Glomerular visceral epithelial cell (primary cell): ENCODE measurements around the gene MAP3K20.

ENCODE experiments used
- DNase-seq: peaks from one replicate; pipeline ENCODE4 v3.0.0-alpha.2; 2016; ENCODE audit errors: extremely low spot score

MAP3K20 gene

DNA sequence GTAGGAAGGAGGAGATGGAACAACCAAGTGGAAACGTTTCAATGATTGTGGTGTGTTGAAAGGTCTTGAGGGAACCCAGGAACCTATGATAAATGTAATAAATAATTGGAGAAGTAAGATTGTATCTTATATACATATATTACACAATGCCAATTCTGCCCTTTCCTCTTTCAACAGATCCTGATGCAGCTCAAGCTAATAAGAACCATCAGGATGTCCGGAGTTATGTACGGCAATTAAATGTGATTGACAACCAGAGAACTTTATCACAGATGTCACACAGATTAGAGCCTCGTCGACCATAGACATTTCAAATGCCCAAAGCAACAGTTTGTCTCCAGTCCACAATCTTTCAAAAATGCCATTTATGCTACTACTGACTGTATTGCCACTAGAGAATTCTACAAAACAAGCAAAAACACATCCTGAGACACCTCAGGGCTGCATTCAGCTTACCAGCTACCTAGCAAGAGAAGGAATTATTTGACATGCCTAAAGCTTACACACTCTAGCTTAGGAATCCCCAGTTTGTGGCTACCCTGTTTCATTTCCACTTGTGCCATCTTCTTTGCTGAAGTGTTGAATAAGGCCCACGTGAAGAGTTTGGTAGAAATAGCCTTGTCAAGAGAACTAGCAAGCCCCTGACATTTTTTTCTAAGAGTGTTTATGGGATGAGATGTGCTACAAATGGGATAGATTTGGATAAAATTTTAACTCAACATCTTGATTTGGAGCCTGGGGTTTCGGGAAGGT is 24.0 kb upstream of the MAP3K20 start:
- DNase-seq, result no peak

DNA sequence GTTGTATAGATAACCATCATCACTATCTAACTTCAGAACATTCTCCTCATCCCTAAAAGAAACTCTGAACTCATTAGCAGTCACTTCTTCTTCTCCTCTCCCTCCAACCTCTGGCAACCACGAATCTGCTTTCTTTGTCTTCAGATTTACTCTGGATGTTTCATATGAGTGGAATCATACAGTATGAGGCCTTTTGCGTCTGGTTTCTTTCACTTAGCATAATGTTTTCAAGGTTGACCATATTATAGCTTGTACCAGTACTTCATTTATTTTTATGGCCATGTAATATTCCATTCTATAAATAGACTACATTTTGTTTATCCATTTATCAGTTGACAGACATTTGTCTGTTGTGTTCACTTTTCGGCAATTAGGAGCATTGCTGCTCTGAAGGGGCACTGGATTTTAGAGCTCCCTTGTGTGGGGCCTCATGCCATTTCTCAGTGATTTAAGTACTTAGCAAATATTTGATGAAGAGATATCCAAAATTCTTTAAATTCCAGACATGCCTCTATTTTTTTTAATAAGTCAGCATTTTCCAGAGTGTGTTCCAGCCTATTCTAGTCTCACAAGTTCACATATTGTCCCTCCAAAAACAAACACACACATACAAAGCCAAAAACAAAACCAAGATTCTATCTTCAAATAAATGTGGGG is 22.5 kb upstream of the MAP3K20 start:
- peak; percentile 30 for DNase-seq

DNA sequence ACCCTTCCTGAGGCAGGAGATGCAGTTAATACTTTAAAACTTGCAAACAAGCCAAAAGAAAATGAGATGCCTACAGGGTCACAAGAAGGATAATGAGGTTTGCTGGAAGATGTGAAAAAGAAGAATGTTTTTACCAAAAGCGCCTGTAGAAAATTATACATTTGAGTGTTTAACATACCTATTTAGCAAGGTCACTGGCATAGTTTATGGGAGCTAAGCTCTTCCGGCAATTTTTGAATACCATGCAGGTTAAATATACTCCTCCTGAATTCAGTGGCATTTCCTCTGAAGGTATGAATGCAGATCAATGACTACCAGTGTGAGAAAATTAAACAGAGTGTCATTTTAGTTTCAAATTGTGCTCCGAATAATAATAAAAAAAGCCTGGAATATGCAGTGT is 21.2 kb upstream of the MAP3K20 start:
- peak; percentile 31 for DNase-seq

DNA sequence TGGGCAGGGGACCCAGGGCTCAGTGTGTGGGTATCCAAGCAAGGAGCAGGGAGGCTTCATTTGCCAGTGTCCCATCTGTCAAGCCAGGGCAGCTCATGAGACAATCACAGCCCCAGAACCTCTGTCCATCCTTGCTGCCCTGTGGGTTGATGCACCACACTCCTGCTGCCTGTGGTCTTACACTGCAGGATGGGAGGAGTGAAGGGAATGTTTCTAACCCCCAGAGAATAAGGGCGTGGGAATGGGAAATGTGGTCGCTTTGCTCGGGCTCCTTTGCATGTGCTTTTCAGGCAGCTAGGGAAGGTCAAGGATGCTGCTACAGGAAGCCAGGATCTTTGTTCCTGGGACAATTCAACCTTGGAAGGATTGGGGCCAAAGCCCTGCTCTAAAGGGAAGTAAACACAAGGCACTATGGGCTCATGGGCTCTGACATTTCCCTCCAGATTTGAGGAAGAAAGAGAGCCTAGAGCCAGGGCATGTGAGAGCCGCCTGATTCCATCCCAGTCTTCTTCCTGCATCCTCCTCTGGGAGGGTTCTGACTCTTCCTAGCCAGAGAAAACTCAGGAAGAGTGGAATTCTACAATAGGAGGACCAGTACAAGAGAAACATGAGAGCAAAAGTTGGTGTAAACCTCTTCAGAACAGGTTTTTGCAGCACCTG is 18.8 kb upstream of the MAP3K20 start:
- no peak for DNase-seq

DNA sequence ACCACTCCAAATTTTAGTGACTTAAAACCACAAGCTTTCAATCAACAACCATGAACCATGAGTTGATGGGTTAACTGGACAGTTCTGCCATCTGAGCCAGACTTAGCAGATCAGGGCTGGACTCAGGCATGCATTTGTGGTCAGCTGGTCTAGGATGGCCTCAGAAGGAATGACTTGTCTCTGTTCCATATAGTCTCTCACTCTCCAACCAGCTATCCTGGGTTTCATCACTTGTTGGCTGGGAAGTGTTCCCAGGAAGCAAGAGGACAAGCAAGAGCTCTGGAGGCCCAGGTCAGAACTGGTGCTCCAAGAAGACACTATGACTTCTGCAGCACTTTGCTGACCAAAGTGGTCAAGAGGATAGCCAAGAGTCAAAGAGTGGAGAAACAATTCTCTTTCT is 17.5 kb upstream of the MAP3K20 start:
- no peak for DNase-seq

DNA sequence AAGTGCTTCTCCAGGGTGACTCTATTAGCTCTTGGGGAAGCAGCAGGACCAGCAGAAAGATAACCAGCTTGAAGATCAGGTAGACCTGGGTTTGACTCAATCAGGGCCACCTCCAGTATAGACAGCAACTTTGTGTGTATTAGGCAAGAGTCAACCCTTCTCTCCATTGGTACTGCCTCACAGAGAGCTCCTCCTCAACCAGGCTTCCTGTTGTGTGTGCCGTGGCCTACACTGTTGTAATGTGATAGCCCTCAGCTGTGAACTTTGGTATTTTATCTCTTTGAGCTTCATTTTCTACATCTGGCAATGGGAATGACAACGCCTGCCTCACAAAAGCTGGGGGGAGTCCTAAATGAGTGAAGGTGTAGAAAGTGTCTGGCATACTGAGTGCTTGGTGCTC is 17.0 kb upstream of the MAP3K20 start:
- DNase-seq, result no peak

DNA sequence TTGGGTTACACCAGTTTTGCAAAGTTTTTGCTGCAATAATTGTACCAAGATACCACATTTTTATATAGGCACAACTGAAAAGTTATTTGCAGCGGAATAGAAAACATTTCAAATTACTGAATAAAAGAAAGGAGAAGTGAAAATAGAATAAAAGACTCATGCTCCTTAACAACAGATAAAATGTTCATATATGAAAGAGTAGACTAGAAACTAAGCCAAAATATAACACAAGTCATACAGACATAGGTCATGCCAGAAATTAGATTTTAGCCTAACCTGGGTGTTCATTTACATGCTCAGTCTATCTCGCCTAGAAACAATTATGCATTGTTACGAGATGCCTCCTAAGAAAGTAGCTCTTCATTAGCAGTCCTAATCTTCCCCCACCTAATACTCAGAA is 16.4 kb upstream of the MAP3K20 start:
- DNase-seq, result no peak

DNA sequence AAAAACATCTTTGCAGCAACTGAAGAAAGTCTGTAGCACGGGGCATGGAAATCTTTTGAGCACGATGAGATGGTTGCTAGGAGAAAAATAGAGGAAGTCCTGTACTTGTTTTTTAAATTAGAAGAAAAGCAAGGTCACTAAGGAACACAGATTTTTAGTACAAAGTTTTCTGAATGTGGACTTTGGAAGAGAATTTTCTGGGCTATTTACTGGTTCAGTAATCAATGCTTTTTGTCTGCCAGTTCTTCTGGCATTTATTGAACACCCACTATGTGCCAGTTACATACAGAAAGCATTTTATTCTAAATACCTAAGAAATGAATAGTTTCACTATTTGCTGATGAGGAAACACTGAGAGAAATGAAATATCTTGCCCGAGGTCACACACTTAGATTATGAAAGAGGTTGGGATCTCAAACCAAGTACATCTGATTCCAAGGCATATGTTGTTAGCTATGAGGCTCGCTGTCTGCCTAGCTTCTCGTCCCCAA is 15.6 kb upstream of the MAP3K20 start:
- DNase-seq, result no peak

DNA sequence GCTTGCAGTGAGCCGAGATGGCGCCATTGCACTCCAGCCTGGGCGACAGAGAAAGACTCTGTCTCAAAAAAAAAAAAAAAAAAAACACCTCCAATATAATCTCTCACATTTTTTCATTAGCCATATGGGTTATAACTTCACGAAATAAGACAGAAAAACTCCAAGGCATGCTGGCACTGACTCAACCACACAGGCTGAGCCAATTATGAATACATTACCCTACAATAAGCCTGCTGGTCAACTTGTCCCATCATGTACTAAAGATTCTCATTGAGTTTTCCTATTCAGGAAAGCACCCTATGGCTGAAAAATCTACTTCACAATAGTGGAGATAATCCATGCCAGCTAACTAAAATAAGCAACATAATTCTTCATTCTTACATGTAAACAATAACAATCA is 12.8 kb upstream of the MAP3K20 start:
- no peak for DNase-seq

DNA sequence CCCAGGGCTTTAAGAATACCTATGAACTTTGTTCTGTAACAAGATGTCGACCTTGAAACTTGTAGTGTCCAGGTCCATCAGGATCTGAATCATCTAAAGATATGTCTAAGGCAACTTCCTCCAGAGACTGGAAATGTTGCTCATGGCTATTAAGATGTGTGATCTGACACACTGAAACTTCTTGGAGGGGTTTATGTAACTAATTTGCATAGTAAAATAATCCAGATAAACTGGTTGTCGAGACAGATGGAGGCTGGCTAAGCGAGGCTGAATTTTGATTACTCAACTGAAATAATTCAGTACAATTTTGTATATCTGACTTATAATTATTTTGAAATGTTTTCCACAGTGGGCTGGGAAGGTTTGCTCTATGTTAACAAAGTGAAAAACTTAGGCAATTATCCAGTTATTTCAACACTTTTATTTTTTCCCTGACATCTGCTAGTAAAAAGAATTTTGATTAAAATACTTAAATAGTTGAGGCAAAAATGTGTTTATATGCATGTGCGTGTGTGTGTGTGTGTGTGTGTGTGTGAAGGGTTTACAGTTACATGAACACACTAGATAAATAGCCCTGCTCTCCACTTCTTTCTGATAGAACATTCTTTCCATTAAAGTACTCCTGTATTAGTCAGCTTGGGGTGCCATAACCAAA is 11.4 kb upstream of the MAP3K20 start:
- DNase-seq, result no peak

DNA sequence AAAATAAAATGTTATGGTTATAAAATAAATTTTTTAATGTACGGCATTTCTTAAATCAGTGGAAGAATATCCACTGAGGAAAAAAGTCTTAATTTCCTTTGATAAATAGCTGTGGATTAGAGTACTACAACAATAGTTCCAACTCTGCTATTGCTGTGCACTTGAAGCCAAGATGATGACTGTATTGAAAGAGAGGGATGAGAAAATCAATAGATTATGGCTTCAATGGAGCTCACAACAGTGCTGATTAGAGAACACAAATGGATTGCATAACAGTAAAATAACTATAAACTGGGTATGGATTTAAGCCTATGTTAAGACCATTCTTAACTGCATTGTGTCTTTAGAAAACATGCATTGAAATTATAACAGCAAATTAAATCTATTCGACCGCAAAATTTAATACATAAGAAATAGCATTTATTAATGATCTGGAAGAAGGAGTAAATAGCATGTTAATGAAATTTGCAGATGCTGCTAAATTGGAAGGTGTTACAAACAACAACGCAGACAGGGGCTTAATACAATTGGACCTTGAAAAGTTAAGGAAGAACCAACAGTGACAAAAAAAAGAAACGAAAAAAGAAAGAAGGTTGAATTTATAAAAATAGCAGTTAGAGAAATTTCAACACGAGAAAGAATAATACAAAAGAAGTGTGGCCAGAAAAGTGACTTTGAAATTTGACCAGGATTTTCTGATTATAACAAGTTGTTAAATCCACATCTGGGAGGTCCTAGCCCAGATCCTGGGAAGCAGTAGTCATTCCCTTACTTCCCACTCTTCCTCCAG is 8.6 kb upstream of the MAP3K20 start:
- DNase-seq, result no peak

DNA sequence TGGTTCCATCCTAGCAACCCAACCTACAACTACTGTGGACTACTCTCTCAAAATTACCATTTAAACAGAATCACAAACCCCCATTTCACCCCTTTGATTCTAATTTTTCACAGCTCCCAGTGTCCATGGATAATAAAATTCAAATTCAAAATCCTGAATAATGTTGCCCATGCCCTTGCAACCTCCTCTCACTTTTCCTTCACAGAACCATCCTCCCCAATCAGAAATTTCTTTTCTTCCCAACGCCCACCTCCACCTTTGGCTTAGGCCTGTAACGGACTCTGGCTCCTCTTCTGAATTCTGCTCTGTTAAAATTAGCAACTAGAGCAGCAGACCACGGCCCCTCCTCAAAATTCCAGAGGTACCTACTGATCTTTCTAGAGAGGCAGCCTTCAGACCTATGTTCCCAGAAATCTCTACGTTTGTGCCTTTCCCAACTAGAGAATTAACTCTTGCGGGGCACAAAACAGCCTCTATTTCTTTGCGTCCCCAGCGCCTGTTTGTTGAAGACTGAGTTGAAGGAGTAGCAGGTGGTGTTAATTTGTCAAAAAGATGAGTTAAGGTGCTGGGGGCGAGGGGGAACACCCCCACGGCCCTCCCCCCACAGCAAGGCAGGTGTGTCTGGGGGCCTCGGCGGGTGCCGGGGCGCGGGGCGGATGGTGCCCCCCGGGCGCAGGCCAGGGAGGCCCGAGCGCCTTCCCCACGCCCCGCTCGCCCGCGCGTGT is 428 bp upstream of the MAP3K20 start:
- no peak for DNase-seq

DNA sequence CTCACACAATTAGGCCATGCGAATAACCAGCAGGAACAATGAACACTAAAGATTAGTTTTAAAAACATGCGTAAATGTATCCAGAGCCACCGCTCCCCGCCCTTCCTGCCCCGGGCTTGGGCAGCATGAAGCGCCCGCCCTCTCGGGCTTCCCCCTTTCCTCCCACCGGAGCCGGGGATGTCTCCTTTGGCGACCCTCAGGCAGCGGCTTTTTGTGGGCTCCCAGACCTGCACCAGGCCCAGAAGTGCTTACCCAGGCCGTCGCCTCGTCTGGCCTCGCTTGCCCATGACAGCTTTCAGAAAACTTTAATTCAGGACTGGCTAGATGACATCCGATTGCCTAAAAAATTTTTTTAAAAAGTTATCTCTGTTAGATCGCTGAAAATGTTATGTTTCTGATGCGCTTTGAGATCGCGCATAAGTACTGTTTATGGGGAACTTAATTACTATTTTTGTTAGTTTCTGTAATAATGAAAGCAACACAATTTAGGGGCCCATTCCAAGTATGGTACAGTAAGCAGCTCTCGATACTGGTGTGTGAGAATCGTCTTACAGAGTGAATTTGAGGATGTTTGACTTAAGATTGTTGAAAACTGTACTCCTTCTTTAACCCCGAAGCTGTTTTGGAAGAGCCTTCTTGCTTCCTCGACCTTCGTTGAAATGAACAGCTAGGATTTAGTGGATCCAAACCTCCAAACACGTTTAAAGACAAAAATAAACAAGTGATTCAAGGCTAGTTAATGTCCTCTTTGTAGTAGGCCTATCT is 1.1 kb downstream of the MAP3K20 start:
- DNase-seq, result peak; percentile 55

DNA sequence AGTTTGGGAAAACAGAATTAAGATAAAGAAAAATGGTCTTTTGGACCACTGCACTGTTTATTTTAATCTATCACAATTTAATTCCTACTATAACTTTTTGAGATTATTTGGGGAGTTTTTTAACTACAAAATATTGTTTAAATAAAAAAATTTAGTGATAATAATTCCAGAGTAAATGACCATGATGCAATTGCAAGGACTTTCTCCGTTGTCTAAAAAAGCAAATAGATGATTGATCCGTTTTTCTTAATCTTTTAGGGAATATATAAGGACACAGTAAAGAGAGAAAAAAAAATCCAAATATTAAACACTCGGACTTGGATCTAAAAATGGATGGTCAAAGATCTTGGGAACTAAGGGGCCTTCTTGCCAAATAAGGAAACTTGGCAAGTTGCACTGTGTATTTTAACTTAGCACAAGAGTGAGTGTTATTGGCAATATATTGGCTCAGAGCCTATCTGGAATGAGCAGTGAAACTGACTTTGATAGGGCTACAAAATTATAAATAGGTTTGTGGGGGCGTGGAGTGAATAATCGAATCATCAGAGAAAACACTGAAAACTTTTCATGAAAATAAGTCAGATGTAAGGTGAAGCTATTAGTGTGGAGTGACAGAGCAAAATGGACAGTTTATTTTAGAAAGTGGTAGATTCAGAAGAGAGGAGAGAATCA is 2.0 kb downstream of the MAP3K20 start:
- no peak for DNase-seq

DNA sequence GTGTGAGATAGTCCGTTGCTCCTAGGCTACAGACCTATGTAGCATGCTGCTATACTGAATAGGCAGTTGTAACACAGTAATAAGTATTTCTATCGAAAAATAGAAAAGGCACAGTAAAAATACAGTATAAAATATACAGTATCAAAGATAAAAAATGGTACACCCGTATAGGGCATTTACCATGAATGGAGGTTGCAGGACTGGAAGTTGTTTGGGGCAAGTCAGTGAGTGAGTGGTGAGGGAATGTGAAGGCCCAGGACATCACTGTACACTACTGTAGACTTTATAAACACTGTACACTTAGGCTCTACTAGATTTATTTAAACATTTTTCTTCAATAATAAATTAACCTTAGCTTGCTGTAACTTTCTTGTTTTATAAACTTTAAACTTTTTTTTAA is 3.5 kb downstream of the MAP3K20 start:
- DNase-seq, result no peak

DNA sequence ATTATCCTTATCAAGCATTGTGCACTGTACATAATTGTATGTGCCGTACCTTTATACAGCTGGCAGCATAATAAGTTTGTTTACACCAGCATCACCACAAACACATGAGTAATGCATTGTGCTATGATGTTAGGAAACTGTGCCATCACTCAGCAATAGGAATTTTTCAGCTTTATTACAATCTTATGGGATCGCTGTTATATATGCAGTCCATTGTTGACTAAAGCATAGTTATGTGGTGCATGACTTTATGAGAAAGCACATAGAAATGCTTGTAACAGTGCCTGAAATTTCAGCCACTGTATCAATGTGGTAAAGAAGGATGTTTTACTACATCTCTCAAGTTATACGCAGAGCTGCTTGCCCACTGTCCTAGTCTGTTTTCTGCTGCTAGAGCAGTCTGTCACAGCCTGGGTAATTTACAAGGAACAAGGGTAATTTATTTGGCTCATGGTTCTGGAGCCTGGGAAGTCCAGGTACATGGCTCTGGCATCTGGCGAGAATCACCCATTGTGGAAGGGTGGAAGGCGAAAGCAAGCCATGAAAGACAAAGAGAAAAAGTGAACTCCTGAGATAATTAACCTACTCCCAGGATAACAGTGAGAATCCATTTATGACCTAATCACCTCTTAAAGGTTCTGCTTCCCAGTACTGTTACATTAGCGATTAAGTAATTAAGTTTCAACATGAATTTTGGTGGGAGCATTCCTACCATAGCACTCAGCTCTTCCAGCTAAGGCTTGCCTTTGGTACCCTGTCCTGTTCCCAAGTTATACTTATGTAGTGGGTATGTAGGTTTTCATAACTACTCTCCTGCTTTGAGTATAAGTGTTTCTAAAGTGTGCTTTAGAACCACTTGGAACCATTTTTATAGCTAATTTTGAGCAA is 4.6 kb downstream of the MAP3K20 start:
- no peak for DNase-seq

DNA sequence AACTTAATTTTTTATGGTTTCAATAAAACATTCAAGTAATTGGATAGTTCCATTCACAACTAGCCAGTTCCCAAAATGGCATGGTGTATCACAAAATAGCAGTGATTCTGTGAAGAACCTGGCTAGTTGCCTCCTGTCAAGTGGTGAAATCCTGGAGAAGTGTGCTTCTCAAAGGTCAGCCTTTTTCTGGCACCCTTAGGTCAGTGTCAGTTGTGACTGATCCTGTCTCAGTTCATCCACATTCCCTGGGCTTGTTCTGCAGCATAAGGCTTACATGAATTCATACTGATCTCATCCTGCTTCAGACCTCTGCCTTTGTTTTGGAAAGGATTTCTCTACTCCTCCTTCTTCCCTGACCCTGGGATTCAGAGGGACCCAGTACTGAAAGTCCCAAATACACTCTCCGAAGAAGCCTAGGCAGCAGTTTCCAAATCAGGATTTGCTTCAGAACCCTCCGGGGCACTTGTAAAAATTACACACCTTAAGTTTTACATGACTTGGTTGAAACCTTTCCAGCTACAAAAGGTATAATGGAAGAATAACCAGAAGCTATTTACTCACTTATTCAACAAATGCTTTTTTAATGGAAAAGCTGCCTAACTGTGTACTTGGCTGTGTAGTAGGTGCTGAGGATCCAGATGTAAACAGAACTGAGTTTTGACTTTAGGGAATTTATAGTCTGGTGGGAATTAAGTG is 11.0 kb downstream of the MAP3K20 start:
- DNase-seq, result no peak

DNA sequence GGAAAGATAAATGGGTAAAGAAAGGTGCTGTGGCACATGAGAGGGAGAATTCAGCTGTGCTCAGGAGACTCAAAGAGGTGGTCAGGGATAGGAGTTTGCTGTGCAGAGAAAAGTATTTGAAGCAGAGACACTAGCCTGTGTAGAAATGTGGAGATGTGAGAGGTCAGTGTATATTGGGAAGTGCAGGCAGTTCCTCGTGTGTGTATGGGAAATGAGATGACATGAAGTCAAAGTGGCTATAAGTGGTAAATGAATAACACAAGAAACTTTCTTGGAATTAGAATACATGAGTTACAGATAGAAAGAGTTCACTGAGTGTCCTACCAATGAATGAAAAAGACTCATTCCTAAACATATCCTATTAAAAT is 11.6 kb downstream of the MAP3K20 start:
- no peak for DNase-seq
